Stomach (tissue), 4 donors: ENCODE data around the gene APCDD1.

Experiments
- CTCF ChIP-seq, 7 experiments: fragments of 450-650 bp in 4 of 7; fragments of 200-600 bp in 3 of 7; sonication (generic) in 3 of 7; IDR thresholded peaks; one replicate each; pipeline ENCODE4 v1.5.1; 2016 to 2019; ENCODE audit warnings: antibody characterized with exemption in 7 of 7, control low read depth in 2 of 7, mild to moderate bottlenecking in 1 of 7
- EP300 ChIP-seq: sonication (generic); formaldehyde crosslinking; IDR thresholded peaks from one replicate; pipeline ENCODE4 v1.6.1; 2017; ENCODE audit warnings: antibody characterized with exemption
- POLR2A ChIP-seq, 4 donors: fragments of 450-650 bp; IDR thresholded peaks; one replicate each; pipeline ENCODE4 v1.6.1; 2016; ENCODE audit warnings: antibody characterized with exemption in 4 of 4, control low read depth in 2 of 4, mild to moderate bottlenecking in 1 of 4, moderate library complexity in 1 of 4
- POLR2AphosphoS5 ChIP-seq, 3 donors: sonication (generic); formaldehyde crosslinking; IDR thresholded peaks; one replicate each; pipeline ENCODE4 v1.6.1; 2016; ENCODE audit warnings: antibody characterized with exemption in 3 of 3

DNA sequence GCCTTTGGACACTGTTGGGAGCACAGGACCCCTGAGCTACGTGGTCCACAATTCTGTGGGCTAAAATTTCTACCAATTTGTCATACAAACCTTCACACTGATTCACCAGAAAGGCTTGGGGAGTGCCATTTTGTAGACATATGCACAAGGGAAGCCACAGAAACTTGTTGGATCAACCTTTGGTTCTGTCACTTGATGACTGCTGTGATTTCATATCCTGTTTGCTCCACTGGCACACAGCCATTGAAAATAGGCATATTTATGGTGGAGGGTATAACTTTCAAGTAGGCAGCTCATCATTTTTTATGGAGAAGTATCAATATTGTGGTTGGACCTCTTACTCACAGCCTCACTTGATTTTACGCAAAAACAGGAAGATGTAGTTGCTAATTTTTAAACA, 81.8 kb downstream of the APCDD1 start:
- no peak for TF ChIP-seq CTCF (IDR thresholded peaks at IDR 0.05)
- no peak for TF ChIP-seq POLR2A (IDR thresholded peaks at IDR 0.05)
- TF ChIP-seq POLR2AphosphoS5 (IDR thresholded peaks at IDR 0.05): no peak
- TF ChIP-seq EP300: no peak
